HepG2 (cell line): ENCODE data around the gene CLDN11. TPM values are rescaled to one million over a fixed set of nuclear protein-coding genes. Genes with fewer than 3 reads are reported as not detected.

Experiments
- ATF7-NPFF ChIP-seq: sonication (generic); formaldehyde crosslinking; IDR thresholded peaks from 2 replicates; pipeline ENCODE4 v1.8.1; 2023; ENCODE audit warnings: mild to moderate bottlenecking, low read depth, missing genetic modification reagents, moderate library complexity
- HOXA3 ChIP-seq: sonication (generic); formaldehyde crosslinking; IDR thresholded peaks from 2 replicates; pipeline ENCODE4 v1.5.0; 2020; ENCODE audit warnings: missing genetic modification reagents
- KDM2A ChIP-seq: sonication (generic); formaldehyde crosslinking; IDR thresholded peaks from 2 replicates; pipeline ENCODE4 v1.4.0; 2020; ENCODE audit warnings: low read depth, missing genetic modification reagents, borderline replicate concordance
- MYC ChIP-seq: sonication (generic); formaldehyde crosslinking; IDR thresholded peaks from 2 replicates; pipeline ENCODE4 v1.9.0; 2021; ENCODE audit warnings: missing genetic modification reagents, borderline replicate concordance
- RBFOX2 ChIP-seq: fragments of 200-400 bp; formaldehyde crosslinking; IDR thresholded peaks from 2 replicates; pipeline ENCODE4 v1.6.1; 2017; ENCODE audit warnings: low read depth, mild to moderate bottlenecking, low read length
- SAP130 ChIP-seq: IDR thresholded peaks from 2 replicates; pipeline ENCODE4 v1.6.1; 2016; ENCODE audit warnings: low read depth
- ZFP41 ChIP-seq: sonication (generic); formaldehyde crosslinking; IDR thresholded peaks from 2 replicates; pipeline ENCODE4 v1.4.0; 2020; ENCODE audit warnings: mild to moderate bottlenecking, missing genetic modification reagents, borderline replicate concordance
- ZFY ChIP-seq: sonication (generic); formaldehyde crosslinking; IDR thresholded peaks from 2 replicates; pipeline ENCODE4 v1.4.0; 2020; ENCODE audit warnings: missing genetic modification reagents
- ZNF274 ChIP-seq: sonication (generic); formaldehyde crosslinking; IDR thresholded peaks from 2 replicates; pipeline ENCODE4 v1.5.1; 2020; ENCODE audit warnings: mild to moderate bottlenecking, missing genetic modification reagents
- polyA plus RNA-seq, 8 experiments: library from polyadenylated mRNA; depleted of rRNA in 3 of 8; stranded (reverse) in 7 of 8; unstranded in 1 of 8; fragments of >200 nt; fragmentation: Illumina TruSeq in 4 of 8; extraction: Trizol in 4 of 8; gene quantifications; 2 replicates each; pipeline versions ENCODE4 v1.2.1 to v1.2.3, GENCODE V29; 2011 to 2016; ENCODE audit warnings: low read depth in 4 of 8, missing spikeins in 1 of 8, mixed read lengths in 1 of 8; ENCODE audit not compliant: insufficient read depth in 1 of 8
- total RNA-seq, 5 experiments: library from RNA; depleted of rRNA; stranded (reverse); fragments of >200 nt; fragmentation: Illumina TruSeq; extraction: Trizol; gene quantifications; 2 replicates each; pipeline ENCODE4 v1.2.3, GENCODE V29; 2016; ENCODE audit warnings: low read depth in 1 of 5
- TF ChIP-seq, protein P1 (sequence below): sonication (generic); formaldehyde crosslinking; IDR thresholded peaks from 2 replicates; pipeline ENCODE4 v1.5.1; 2020; ENCODE audit warnings: mild to moderate bottlenecking, missing genetic modification reagents, moderate library complexity
- TF ChIP-seq, protein P2 (sequence below): sonication (generic); formaldehyde crosslinking; IDR thresholded peaks from 2 replicates; pipeline ENCODE4 v1.4.0; 2020; ENCODE audit warnings: missing genetic modification reagents
- TF ChIP-seq, protein P3 (sequence below): IDR thresholded peaks from 2 replicates; pipeline ENCODE4 v1.6.1; 2016; ENCODE audit warnings: missing compliant biosample characterization, missing genetic modification reagents, borderline replicate concordance

The CLDN11 gene
- total and polyA plus RNA-seq, 2 of the 13 experiments (the other 11 are each of a cell fraction or from before 2014, with no cell fraction given): 4.2 to 4.9 TPM

DNA sequence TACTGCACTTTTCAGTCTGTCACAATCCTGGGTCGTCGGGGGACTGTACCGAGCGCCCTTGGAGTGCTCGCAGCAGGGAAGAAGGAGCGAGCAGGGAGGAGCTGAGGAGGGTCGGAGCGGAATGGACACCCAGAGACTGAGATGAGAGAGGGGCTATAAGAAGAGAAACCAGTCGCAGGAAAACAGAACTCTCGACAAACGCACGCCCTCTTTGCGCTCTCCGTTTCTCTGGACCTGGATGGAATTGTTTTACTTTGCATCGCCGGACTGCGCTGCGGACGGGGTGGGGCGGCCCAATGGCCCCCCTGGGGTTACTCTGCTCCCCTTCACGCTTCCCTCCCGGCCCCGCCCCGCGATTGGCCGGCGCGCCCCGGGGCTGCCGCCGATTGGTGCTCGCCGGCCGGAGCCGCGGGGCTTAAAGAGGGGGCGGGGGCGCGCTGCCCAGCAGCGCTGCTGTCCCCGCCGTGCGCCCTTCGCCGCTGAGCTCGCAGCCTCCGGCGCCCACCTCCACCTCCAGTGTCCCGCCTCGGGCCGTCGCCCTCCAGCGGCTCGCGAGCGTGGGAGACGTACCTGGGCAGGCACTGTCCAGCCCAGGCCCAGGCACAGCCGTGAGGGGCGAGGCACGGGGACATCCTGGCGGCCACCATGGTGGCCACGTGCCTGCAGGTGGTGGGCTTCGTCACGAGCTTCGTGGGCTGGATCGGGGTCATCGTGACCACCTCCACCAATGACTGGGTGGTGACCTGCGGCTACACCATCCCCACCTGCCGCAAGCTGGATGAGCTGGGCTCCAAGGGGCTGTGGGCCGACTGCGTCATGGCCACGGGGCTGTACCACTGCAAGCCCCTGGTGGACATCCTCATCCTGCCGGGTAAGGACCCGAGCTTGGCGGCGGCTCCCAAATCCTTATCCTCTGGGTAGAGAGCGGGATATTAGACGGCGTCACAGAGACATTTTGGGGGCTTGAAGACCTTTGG is at the start of gene CLDN11 (continued):
- TF ChIP-seq, protein P1, sequence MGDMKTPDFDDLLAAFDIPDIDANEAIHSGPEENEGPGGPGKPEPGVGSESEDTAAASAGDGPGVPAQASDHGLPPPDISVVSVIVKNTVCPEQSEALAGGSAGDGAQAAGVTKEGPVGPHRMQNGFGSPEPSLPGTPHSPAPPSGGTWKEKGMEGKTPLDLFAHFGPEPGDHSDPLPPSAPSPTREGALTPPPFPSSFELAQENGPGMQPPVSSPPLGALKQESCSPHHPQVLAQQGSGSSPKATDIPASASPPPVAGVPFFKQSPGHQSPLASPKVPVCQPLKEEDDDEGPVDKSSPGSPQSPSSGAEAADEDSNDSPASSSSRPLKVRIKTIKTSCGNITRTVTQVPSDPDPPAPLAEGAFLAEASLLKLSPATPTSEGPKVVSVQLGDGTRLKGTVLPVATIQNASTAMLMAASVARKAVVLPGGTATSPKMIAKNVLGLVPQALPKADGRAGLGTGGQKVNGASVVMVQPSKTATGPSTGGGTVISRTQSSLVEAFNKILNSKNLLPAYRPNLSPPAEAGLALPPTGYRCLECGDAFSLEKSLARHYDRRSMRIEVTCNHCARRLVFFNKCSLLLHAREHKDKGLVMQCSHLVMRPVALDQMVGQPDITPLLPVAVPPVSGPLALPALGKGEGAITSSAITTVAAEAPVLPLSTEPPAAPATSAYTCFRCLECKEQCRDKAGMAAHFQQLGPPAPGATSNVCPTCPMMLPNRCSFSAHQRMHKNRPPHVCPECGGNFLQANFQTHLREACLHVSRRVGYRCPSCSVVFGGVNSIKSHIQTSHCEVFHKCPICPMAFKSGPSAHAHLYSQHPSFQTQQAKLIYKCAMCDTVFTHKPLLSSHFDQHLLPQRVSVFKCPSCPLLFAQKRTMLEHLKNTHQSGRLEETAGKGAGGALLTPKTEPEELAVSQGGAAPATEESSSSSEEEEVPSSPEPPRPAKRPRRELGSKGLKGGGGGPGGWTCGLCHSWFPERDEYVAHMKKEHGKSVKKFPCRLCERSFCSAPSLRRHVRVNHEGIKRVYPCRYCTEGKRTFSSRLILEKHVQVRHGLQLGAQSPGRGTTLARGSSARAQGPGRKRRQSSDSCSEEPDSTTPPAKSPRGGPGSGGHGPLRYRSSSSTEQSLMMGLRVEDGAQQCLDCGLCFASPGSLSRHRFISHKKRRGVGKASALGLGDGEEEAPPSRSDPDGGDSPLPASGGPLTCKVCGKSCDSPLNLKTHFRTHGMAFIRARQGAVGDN: peak; percentile 79
- TF ChIP-seq HOXA3: peak; percentile 23
- TF ChIP-seq, protein P2, sequence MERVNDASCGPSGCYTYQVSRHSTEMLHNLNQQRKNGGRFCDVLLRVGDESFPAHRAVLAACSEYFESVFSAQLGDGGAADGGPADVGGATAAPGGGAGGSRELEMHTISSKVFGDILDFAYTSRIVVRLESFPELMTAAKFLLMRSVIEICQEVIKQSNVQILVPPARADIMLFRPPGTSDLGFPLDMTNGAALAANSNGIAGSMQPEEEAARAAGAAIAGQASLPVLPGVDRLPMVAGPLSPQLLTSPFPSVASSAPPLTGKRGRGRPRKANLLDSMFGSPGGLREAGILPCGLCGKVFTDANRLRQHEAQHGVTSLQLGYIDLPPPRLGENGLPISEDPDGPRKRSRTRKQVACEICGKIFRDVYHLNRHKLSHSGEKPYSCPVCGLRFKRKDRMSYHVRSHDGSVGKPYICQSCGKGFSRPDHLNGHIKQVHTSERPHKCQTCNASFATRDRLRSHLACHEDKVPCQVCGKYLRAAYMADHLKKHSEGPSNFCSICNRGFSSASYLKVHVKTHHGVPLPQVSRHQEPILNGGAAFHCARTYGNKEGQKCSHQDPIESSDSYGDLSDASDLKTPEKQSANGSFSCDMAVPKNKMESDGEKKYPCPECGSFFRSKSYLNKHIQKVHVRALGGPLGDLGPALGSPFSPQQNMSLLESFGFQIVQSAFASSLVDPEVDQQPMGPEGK (CRISPR knock-in tag): peak; percentile 88
- TF ChIP-seq, protein P3, sequence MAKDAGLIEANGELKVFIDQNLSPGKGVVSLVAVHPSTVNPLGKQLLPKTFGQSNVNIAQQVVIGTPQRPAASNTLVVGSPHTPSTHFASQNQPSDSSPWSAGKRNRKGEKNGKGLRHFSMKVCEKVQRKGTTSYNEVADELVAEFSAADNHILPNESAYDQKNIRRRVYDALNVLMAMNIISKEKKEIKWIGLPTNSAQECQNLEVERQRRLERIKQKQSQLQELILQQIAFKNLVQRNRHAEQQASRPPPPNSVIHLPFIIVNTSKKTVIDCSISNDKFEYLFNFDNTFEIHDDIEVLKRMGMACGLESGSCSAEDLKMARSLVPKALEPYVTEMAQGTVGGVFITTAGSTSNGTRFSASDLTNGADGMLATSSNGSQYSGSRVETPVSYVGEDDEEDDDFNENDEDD: peak; percentile 40; the same call in 1 of the 2 replicates
- TF ChIP-seq SAP130 (CRISPR knock-in tag): peak; percentile 43; the same call in 1 of the 2 replicates
- TF ChIP-seq ZNF274 (CRISPR knock-in tag): 0 out of 2 replicates have a peak, but pooled peaks have one; percentile 69
- 0 out of 2 replicates have a peak, but pooled peaks have one; percentile 15 for TF ChIP-seq ZFY (CRISPR knock-in tag)
- peak; percentile 60 for TF ChIP-seq RBFOX2
- 0 out of 2 replicates have a peak, but pooled peaks have one; percentile 10 for TF ChIP-seq KDM2A
- TF ChIP-seq MYC (CRISPR knock-in tag): peak; percentile 38; the same call in 1 of the 2 replicates
- peak; percentile 59; the same call in 1 of the 2 replicates for TF ChIP-seq ATF7-NPFF (CRISPR knock-in tag)
- TF ChIP-seq ZFP41 (CRISPR knock-in tag): 0 out of 2 replicates have a peak, but pooled peaks have one; percentile 45
